ENCODE data around the gene OAS1.

OAS1 gene

DNA sequence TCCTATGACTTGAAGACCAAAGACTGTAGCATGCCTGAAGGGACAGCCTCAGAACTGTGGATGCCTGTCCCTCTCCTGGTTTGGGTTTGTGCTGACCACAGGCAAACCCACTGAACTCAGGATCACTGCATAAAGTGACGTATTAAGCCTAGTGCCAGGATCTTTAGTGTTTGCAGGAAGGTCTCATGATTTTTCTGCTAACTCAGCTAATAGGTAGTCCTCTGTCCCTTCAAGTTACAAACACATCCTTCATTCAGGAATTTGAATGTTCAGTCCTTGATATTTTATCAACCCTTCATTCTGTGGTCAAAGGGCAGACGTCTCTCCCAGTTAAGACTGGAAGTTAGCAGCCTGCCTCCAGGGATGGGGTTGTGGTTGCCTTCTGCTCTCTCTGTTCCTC lies 21.2 kb downstream of the OAS1 start:
- Histone ChIP-seq H3K9me3 (peaks cover 5% of the 10 kb centered on the region; the same call in 1 of the 2 replicates), H3K36me3 (no peaks in the 10 kb centered on the region), H3K4me1 (no peaks in the 10 kb centered on the region; the same call in 1 of the 2 replicates), H3K27me3 (no peaks in the 10 kb centered on the region), H3K4me3 (ENCODE audit: low read depth, low read length) (no peak overlapping the region)
- TF ChIP-seq, protein P1, sequence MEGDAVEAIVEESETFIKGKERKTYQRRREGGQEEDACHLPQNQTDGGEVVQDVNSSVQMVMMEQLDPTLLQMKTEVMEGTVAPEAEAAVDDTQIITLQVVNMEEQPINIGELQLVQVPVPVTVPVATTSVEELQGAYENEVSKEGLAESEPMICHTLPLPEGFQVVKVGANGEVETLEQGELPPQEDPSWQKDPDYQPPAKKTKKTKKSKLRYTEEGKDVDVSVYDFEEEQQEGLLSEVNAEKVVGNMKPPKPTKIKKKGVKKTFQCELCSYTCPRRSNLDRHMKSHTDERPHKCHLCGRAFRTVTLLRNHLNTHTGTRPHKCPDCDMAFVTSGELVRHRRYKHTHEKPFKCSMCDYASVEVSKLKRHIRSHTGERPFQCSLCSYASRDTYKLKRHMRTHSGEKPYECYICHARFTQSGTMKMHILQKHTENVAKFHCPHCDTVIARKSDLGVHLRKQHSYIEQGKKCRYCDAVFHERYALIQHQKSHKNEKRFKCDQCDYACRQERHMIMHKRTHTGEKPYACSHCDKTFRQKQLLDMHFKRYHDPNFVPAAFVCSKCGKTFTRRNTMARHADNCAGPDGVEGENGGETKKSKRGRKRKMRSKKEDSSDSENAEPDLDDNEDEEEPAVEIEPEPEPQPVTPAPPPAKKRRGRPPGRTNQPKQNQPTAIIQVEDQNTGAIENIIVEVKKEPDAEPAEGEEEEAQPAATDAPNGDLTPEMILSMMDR (IDR thresholded peaks at IDR 0.05; ENCODE audit: low read depth, low read length), result no peak
- no peak for DNase-seq

DNA sequence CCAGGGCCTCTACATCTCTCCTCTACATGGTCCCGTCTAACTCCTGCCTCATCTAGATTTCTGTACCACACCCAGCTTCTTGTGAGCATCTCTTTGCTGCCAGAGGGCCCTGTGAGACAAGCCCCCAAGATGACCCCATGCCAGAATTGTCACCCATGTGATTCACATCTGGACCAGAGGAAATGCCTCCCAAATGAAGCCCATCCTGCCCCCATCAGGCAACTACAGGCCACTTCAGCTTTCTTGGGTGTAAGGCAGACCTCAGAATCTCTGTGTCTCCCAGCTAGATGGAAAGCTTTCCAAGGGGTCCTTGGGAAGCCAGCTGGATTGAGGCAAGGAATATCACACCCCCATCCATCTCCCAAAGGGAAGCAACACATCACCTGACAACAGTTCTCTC lies 22.2 kb downstream of the OAS1 start:
- H3K4me1 ChIP-seq, result no peaks in the 10 kb centered on the region; the same call in 1 of the 2 replicates
- no peak overlapping the region for H3K4me3 ChIP-seq (ENCODE audit: low read depth, low read length)
- H3K9me3 ChIP-seq, result peaks cover 5% of the 10 kb centered on the region; the same call in 1 of the 2 replicates
- DNase-seq, result no peak
- no peaks in the 10 kb centered on the region for H3K36me3 ChIP-seq
- TF ChIP-seq, protein P1 (IDR thresholded peaks at IDR 0.05; ENCODE audit: low read depth, low read length), result peak; percentile 34; the same call in 1 of the 2 replicates
- no peaks in the 10 kb centered on the region for H3K27me3 ChIP-seq

DNA sequence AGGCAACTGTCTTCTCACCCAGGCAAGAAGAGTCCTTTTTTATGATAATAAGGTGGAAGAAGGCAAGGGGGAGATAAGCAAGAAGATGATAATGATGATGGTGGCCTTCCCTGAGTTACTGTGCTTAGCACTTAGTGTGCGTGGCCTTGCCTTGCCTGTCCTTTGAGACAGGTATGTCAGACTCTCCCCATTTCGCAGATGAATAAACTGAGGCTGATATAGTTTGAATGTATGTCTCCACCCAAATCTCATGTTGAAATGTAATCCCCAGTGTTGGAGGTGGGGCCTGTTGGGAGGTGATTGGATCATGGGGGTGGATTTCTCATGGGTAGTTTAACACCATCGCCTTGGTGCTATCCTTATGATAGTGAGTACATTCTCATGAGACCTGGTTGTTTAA lies 23.0 kb downstream of the OAS1 start:
- TF ChIP-seq, protein P1 (IDR thresholded peaks at IDR 0.05; ENCODE audit: low read depth, low read length), result no peak

DNA sequence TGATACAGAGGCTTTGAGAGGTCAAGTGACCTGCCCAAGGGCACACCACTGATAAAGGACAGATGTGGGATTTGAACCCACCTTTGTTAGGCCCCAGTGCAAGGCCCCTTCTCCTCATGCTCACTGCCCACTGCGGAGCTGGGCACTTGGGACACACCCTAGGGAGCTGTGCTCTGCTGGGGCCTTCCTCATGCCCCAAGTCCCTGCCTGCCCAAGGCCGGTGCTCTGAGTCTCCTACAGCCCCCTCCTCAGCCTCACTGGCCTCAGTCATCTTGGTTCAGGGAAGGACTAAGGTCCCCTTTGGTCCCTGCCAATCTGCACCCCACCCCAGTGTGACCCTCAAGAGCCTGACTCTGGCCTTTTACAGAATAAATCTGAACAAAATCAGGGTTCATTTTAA lies 23.6 kb downstream of the OAS1 start:
- Histone ChIP-seq H3K27me3 (no peaks in the 10 kb centered on the region), H3K4me3 (ENCODE audit: low read depth, low read length) (no peak overlapping the region), H3K36me3 (no peaks in the 10 kb centered on the region), H3K9me3 (peaks cover 5% of the 10 kb centered on the region; the same call in 1 of the 2 replicates), H3K4me1 (no peaks in the 10 kb centered on the region; the same call in 1 of the 2 replicates)
- DNase-seq, result no peak
- TF ChIP-seq, protein P1 (IDR thresholded peaks at IDR 0.05; ENCODE audit: low read depth, low read length), result no peak

More for the DNA sequence above, 23.0 kb downstream of the OAS1 start:
- Histone ChIP-seq H3K4me3 (ENCODE audit: low read depth, low read length) (no peak overlapping the region), H3K27me3 (no peaks in the 10 kb centered on the region), H3K4me1 (no peaks in the 10 kb centered on the region; the same call in 1 of the 2 replicates), H3K36me3 (no peaks in the 10 kb centered on the region), H3K9me3 (peaks cover 5% of the 10 kb centered on the region; the same call in 1 of the 2 replicates)
- DNase-seq, result no peak

DNA sequence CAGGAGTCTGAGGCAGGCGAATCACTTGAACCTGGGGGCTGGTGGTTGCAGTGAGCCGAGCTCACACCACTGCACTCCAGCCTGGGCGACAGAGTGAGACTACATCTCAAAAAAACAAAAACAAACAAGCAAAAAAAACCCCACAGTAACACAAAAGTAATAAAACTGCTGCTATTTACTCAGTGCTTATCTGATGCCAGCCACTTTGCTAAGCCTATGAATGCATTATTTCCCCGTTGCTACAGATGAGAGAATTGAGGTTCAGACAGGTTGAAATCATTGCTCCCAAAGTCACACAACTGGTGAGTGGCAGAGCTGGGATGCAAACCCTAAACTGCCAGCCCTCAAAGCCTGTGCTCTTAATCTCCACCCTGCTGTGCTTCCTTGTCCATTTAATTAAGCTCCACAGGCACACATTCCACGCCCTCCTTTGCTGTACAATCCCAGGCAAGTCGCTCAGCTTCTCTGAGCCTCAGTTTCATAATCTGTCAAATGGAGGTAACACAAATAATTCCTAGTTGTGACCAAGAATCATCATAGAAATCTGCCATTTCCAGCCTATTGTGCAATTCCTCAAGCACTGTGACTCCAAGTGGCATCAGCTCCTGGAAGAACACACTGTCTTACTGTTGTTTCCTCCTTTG lies 25.8 kb downstream of the OAS1 start:
- no peak for DNase-seq
- no peaks in the 10 kb centered on the region for H3K27me3 ChIP-seq
- H3K4me1 ChIP-seq, result peaks cover 3% of the 10 kb centered on the region
- TF ChIP-seq, protein P1 (IDR thresholded peaks at IDR 0.05; ENCODE audit: low read depth, low read length), result no peak
- no peak overlapping the region for H3K4me3 ChIP-seq (ENCODE audit: low read depth, low read length)
- no peaks in the 10 kb centered on the region for H3K36me3 ChIP-seq
- H3K9me3 ChIP-seq, result peaks cover 5% of the 10 kb centered on the region; the same call in 1 of the 2 replicates

DNA sequence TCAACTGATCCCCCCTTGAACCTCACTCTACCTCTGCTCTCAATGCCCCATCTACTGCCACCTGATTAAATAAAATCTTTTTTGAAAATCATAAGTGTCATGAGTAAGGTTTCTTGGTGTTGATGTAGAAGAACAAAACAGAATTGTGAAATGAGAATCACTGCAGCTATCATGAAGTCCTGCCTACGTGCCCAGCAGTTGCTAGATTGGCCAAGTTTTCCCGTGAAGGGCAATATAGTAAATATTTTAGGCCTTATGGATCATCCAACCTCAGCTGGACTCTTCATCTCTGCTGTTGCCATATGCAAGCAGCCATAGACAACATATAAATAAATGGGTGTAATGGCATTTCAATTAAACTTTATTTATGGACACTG lies 26.4 kb downstream of the OAS1 start:
- H3K36me3 ChIP-seq, result no peaks in the 10 kb centered on the region
- H3K4me1 ChIP-seq, result peaks cover 3% of the 10 kb centered on the region
- no peak overlapping the region for H3K4me3 ChIP-seq (ENCODE audit: low read depth, low read length)
- H3K27me3 ChIP-seq, result no peaks in the 10 kb centered on the region
- H3K9me3 ChIP-seq, result peaks cover 5% of the 10 kb centered on the region; the same call in 1 of the 2 replicates
- TF ChIP-seq, protein P1 (IDR thresholded peaks at IDR 0.05; ENCODE audit: low read depth, low read length), result no peak
- DNase-seq, result no peak

All from BE2C (cell line).